Subcutaneous abdominal adipose tissue (tissue), 5 donors: ENCODE data around the gene CSRP1.
A peak's percentile ranks its signal among the peaks of the same experiment; 100 is the strongest.

ENCODE experiments used
- H3K27ac ChIP-seq: one replicate; pipeline ENCODE4 v1.7.0; 2013; ENCODE audit warnings: low read depth, mild to moderate bottlenecking, inconsistent platforms, low read length, moderate library complexity
- H3K27me3 ChIP-seq, 5 donors: one replicate each; pipeline ENCODE4 v1.7.0; 2013; ENCODE audit warnings: low read length in 5 of 5, inconsistent platforms in 1 of 5; ENCODE audit not compliant: control insufficient read depth in 5 of 5, insufficient read depth in 4 of 5
- H3K36me3 ChIP-seq, 5 donors: one replicate each; pipeline ENCODE4 v1.7.0; 2013; ENCODE audit warnings: low read length in 5 of 5; ENCODE audit not compliant: control insufficient read depth in 5 of 5, insufficient read depth in 5 of 5
- H3K4me1 ChIP-seq, 5 donors: one replicate each; pipeline ENCODE4 v1.7.0; 2013; ENCODE audit warnings: low read length in 5 of 5, mild to moderate bottlenecking in 3 of 5, moderate library complexity in 1 of 5; ENCODE audit not compliant: control insufficient read depth in 5 of 5, insufficient read depth in 5 of 5
- H3K4me3 ChIP-seq, 5 donors: one replicate each; pipeline ENCODE4 v1.7.0; 2013; ENCODE audit warnings: low read length in 5 of 5, low read depth in 1 of 5
- H3K9ac ChIP-seq, 5 donors: one replicate each; pipeline ENCODE4 v1.7.0; 2013; ENCODE audit warnings: low read length in 5 of 5, mild to moderate bottlenecking in 4 of 5, moderate library complexity in 3 of 5
- H3K9me3 ChIP-seq, 5 donors: one replicate each; pipeline ENCODE4 v1.7.0; 2013; ENCODE audit warnings: low read length in 5 of 5; ENCODE audit not compliant: control insufficient read depth in 5 of 5
- donor health status: healthy.
- donor health status: healthy.
- donor health status: healthy.
- donor health status: healthy.
- donor health status: healthy.

CSRP1 gene

GRCh38 chr1:201506092-201506491 lies 831 bp downstream of the CSRP1 start:
- no peaks in the 10 kb centered on the region for H3K36me3 ChIP-seq
- peaks cover 20 to 62% (median 52%) of the 10 kb centered on the region in 5 donors for H3K4me1 ChIP-seq
- H3K27me3 ChIP-seq: no peaks in the 10 kb centered on the region
- peak overlapping the region in 4 of 5 donors; percentile 29 to 82 (median 69) for H3K9ac ChIP-seq
- H3K9me3 ChIP-seq: no peaks in the 10 kb centered on the region
- peak overlapping the region; percentile 71 to 83 (median 80) for H3K4me3 ChIP-seq
- peak overlapping the region; percentile 75 for H3K27ac ChIP-seq

- peaks cover 25 to 68% (median 58%) of the 10 kb centered on the region in 5 donors for H3K4me1 ChIP-seq
- H3K9ac ChIP-seq: peak overlapping the region in 3 of 5 donors; percentile 28 to 72 (median 29)
- peak overlapping the region; percentile 71 to 83 (median 80) for H3K4me3 ChIP-seq
- H3K36me3 ChIP-seq: no peaks in the 10 kb centered on the region
- H3K27ac ChIP-seq: peak overlapping the region; percentile 75
- H3K27me3 ChIP-seq: no peaks in the 10 kb centered on the region
- H3K9me3 ChIP-seq: no peaks in the 10 kb centered on the region
Observed at GRCh38 chr1:201505503-201505890, 1.4 kb downstream of the CSRP1 start.

GRCh38 chr1:201504799-201505502 lies 2.0 kb downstream of the CSRP1 start:
- Histone ChIP-seq H3K4me3 (peak overlapping the region in 4 of 5 donors; percentile 33 to 83 (median 78)), H3K9ac (peak overlapping the region in 1 of 5 donors; percentile 72), H3K36me3 (no peaks in the 10 kb centered on the region), H3K4me1 (peaks cover 26 to 73% (median 63%) of the 10 kb centered on the region in 5 donors), H3K27ac (peak overlapping the region; percentile 31), H3K27me3 (no peaks in the 10 kb centered on the region), H3K9me3 (no peaks in the 10 kb centered on the region)

GRCh38 chr1:201504179-201504631 lies 2.7 kb downstream of the CSRP1 start:
- no peaks in the 10 kb centered on the region for H3K9me3 ChIP-seq
- H3K27me3 ChIP-seq: no peaks in the 10 kb centered on the region
- H3K4me3 ChIP-seq: no peak overlapping the region
- peaks cover 0 to under 1% (median 0%) of the 10 kb centered on the region in 5 donors for H3K36me3 ChIP-seq
- peak overlapping the region; percentile 31 for H3K27ac ChIP-seq
- peaks cover 26 to 80% (median 66%) of the 10 kb centered on the region in 5 donors for H3K4me1 ChIP-seq
- H3K9ac ChIP-seq: no peak overlapping the region

GRCh38 chr1:201503397-201504176 lies 3.3 kb downstream of the CSRP1 start:
- Histone ChIP-seq H3K4me1 (peaks cover 26 to 81% (median 68%) of the 10 kb centered on the region in 5 donors), H3K9ac (peak overlapping the region in 1 of 5 donors; percentile 31), H3K27ac (peak overlapping the region; percentile 31), H3K9me3 (no peaks in the 10 kb centered on the region), H3K4me3 (peak overlapping the region in 2 of 5 donors; percentile 1 to 31), H3K27me3 (no peaks in the 10 kb centered on the region), H3K36me3 (peaks cover 0 to 5% (median 2%) of the 10 kb centered on the region in 5 donors)

GRCh38 chr1:201502511-201502857 lies 4.4 kb downstream of the CSRP1 start:
- Histone ChIP-seq H3K9me3 (no peaks in the 10 kb centered on the region), H3K9ac (no peak overlapping the region), H3K4me1 (peaks cover 26 to 77% (median 65%) of the 10 kb centered on the region in 5 donors), H3K27ac (peak overlapping the region; percentile 54), H3K27me3 (no peaks in the 10 kb centered on the region), H3K4me3 (no peak overlapping the region), H3K36me3 (peaks cover 0 to 11% (median 8%) of the 10 kb centered on the region in 5 donors)

- Histone ChIP-seq H3K9ac (no peak overlapping the region), H3K4me1 (peaks cover 23 to 72% (median 60%) of the 10 kb centered on the region in 5 donors), H3K9me3 (no peaks in the 10 kb centered on the region)
Observed at GRCh38 chr1:201501812-201502510, 5.0 kb downstream of the CSRP1 start.

GRCh38 chr1:201501144-201501543 lies 5.8 kb downstream of the CSRP1 start:
- H3K9me3 ChIP-seq: no peaks in the 10 kb centered on the region
- peak overlapping the region in 1 of 5 donors; percentile 6 for H3K4me3 ChIP-seq
- peak overlapping the region in 1 of 5 donors; percentile 48 for H3K9ac ChIP-seq
- no peaks in the 10 kb centered on the region for H3K27me3 ChIP-seq
- H3K27ac ChIP-seq: peak overlapping the region; percentile 74
- peaks cover 0 to 12% (median 8%) of the 10 kb centered on the region in 5 donors for H3K36me3 ChIP-seq
- H3K4me1 ChIP-seq: peaks cover 24 to 72% (median 61%) of the 10 kb centered on the region in 5 donors

More at GRCh38 chr1:201501812-201502510, 5.0 kb downstream of the CSRP1 start:
- peaks cover 0 to 11% (median 8%) of the 10 kb centered on the region in 5 donors for H3K36me3 ChIP-seq
- no peaks in the 10 kb centered on the region for H3K27me3 ChIP-seq
- no peak overlapping the region for H3K4me3 ChIP-seq
- peak overlapping the region; percentile 74 for H3K27ac ChIP-seq

- H3K4me3 ChIP-seq: no peak overlapping the region
- H3K9ac ChIP-seq: peak overlapping the region in 4 of 5 donors; percentile 24 to 66 (median 42)
- H3K4me1 ChIP-seq: peaks cover 19 to 71% (median 61%) of the 10 kb centered on the region in 5 donors
- no peaks in the 10 kb centered on the region for H3K27me3 ChIP-seq
- H3K36me3 ChIP-seq: peaks cover 0 to 16% (median 8%) of the 10 kb centered on the region in 5 donors
- H3K27ac ChIP-seq: peak overlapping the region; percentile 74
- no peaks in the 10 kb centered on the region for H3K9me3 ChIP-seq
Observed at GRCh38 chr1:201500670-201501120, 6.2 kb downstream of the CSRP1 start.
